HPDE6-E6E7 (cell line): ENCODE results near the gene NR2F1-AS1.

ENCODE experiments used
- DNase-seq: peaks from one replicate; pipeline ENCODE4 v3.0.0; 2011; ENCODE audit warnings: missing footprints; ENCODE audit errors: extremely low spot score

The NR2F1-AS1 gene

DNA sequence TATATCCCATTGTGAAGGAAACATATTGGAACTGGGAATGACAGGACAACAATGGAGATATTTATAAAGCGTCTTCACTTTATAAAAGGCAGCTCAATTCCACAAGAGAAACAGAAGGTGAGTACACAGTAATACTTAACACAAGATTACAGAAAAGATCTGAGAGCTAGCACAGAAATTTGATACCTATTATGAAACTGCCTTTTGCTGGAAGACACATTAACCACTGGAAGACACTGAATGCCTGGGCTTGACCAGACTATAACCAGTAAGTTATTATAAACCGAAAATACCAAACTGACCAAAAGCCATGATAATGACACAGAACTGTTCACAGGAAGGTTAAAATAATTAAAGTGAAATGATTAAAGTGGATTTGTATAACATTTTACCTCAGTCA lies 195.4 kb downstream of the NR2F1-AS1 start:
- DNase-seq = no peak

GRCh38 chr5:93384995-93385394 lies 196.0 kb downstream of the NR2F1-AS1 start:
- DNase-seq = no peak

- DNase-seq = no peak
Observed at GRCh38 chr5:93384026-93384425, 197.0 kb downstream of the NR2F1-AS1 start.

- DNase-seq = no peak
Observed at GRCh38 chr5:93382188-93382825, 198.7 kb downstream of the NR2F1-AS1 start.

DNA sequence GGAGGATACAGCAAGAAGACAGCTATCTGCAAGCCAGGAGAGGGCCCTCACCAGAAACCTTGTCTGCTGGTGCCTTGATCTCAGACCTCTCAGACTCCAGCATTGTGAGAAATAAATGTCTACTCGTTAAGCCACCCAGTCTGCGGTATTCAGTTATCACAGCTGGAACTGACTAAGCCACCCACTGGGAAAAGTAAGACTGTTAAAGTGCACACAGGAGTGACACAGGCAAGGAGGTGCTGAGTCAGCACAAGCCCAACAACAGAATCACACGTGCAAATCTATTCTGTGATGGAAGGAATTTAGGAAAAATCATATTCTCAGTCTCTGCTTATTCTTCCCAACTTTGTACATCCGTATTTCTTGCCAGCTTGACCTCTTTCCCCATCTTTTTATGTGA lies 200.0 kb downstream of the NR2F1-AS1 start:
- no peak for DNase-seq

- DNase-seq = peak; percentile 19
Observed at GRCh38 chr5:93378073-93378472, 202.9 kb downstream of the NR2F1-AS1 start.

GRCh38 chr5:93371893-93372292 lies 209.1 kb downstream of the NR2F1-AS1 start:
- no peak for DNase-seq

- no peak for DNase-seq
Observed at GRCh38 chr5:93364378-93364777, 216.6 kb downstream of the NR2F1-AS1 start.

GRCh38 chr5:93360436-93361088 lies 220.5 kb downstream of the NR2F1-AS1 start:
- no peak for DNase-seq

DNA sequence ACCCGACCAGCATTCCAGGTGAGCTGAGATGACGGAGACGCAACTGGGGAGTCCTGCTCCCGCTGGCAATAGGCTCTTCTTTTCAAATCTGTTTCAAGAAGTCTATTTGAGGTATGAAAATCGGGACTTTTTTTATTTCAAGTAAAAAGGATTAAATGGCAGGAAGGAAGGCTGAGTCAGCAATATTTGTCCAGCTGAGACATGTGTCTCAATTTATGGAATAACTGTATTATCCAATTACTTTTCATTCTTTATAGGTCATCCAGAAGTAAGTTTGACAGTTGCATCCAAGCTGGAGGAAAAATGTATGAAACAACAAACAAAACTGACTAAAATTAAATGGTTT lies 221.1 kb downstream of the NR2F1-AS1 start:
- DNase-seq = no peak
